GM12878 (cell line): ENCODE data around the gene LRRC23.

Experiments
- CREB1 ChIP-seq: IDR thresholded peaks from 2 replicates; pipeline ENCODE4 v1.6.1; 2012; ENCODE audit warnings: low read depth, mild to moderate bottlenecking, inconsistent platforms
- ELK1 ChIP-seq: IDR thresholded peaks from 2 replicates; pipeline ENCODE4 v1.6.1; 2012; ENCODE audit warnings: low read depth, low read length, improper control_type of control experiment
- EP300 ChIP-seq, 2 experiments: fragments of 150-350 bp in 1 of 2; IDR thresholded peaks; 2 replicates each; pipeline ENCODE4 v1.6.1; 2011 to 2012; ENCODE audit warnings: low read depth in 2 of 2, low read length in 2 of 2, borderline replicate concordance in 1 of 2, improper control_type of control experiment in 1 of 2, inconsistent platforms in 1 of 2; ENCODE audit not compliant: control insufficient read depth in 1 of 2

GRCh38 chr12:6952863-6953441 lies 48.3 kb downstream of the LRRC23 start:
- no peak for TF ChIP-seq ELK1
- no peak for TF ChIP-seq CREB1
- TF ChIP-seq EP300 (IDR thresholded peaks at IDR 0.05; ENCODE audit: borderline replicate concordance in 1 of 2, control insufficient read depth in 1 of 2, low read depth in 2 of 2, low read length in 2 of 2), result no peak
